ENCODE measurements around the gene SACM1L. TPM values are rescaled to one million over a fixed set of nuclear protein-coding genes. Genes with fewer than 3 reads are reported as not detected.

SACM1L gene
- total RNA-seq, 1 donor = 28.6 TPM

- no peak overlapping the region for H3K27ac ChIP-seq (ENCODE audit: low read depth, low read length)
- H3K4me2 ChIP-seq (ENCODE audit: insufficient read depth, low read length) = no peak overlapping the region
- no peak for TF ChIP-seq CTCF (IDR thresholded peaks at IDR 0.05; ENCODE audit: extremely low read depth, low read depth, low read length)
- DNase-seq (ENCODE audit: insufficient read length, low spot score, missing footprints) = no peak
- H3K4me1 ChIP-seq (ENCODE audit: insufficient read depth, low read length) = no peaks in the 10 kb centered on the region
- no peaks in the 10 kb centered on the region for H3K79me2 ChIP-seq (ENCODE audit: insufficient read depth, low read length)
- no peaks in the 10 kb centered on the region for H3K9me3 ChIP-seq (ENCODE audit: low read depth, low read length)
- no peaks in the 10 kb centered on the region for H3K36me3 ChIP-seq (ENCODE audit: insufficient read depth, low read length)
- peaks cover 23% of the 10 kb centered on the region for H3K27me3 ChIP-seq (ENCODE audit: insufficient read depth, low read length)
- H4K20me1 ChIP-seq (ENCODE audit: insufficient read depth, low read length) = no peaks in the 10 kb centered on the region
- no peak overlapping the region for H3K4me3 ChIP-seq (ENCODE audit: insufficient read depth, low read length)
- H2AFZ ChIP-seq (ENCODE audit: low read length) = no peak overlapping the region
Observed at GRCh38 chr3:45762647-45763302, 73.6 kb downstream of the SACM1L start.

GRCh38 chr3:45763303-45763675 lies 74.1 kb downstream of the SACM1L start:
- H3K4me3 ChIP-seq (ENCODE audit: insufficient read depth, low read length) = no peak overlapping the region
- TF ChIP-seq CTCF (IDR thresholded peaks at IDR 0.05; ENCODE audit: extremely low read depth, low read depth, low read length) = no peak
- H3K79me2 ChIP-seq (ENCODE audit: insufficient read depth, low read length) = no peaks in the 10 kb centered on the region
- no peak overlapping the region for H3K27ac ChIP-seq (ENCODE audit: low read depth, low read length)
- no peak for DNase-seq (ENCODE audit: insufficient read length, low spot score, missing footprints)
- H3K4me1 ChIP-seq (ENCODE audit: insufficient read depth, low read length) = no peaks in the 10 kb centered on the region
- H3K27me3 ChIP-seq (ENCODE audit: insufficient read depth, low read length) = peaks cover 24% of the 10 kb centered on the region
- no peaks in the 10 kb centered on the region for H4K20me1 ChIP-seq (ENCODE audit: insufficient read depth, low read length)
- no peaks in the 10 kb centered on the region for H3K9me3 ChIP-seq (ENCODE audit: low read depth, low read length)
- no peak overlapping the region for H3K4me2 ChIP-seq (ENCODE audit: insufficient read depth, low read length)
- H2AFZ ChIP-seq (ENCODE audit: low read length) = no peak overlapping the region
- no peaks in the 10 kb centered on the region for H3K36me3 ChIP-seq (ENCODE audit: insufficient read depth, low read length)

GRCh38 chr3:45765266-45765851 lies 76.2 kb downstream of the SACM1L start:
- no peaks in the 10 kb centered on the region for H3K79me2 ChIP-seq (ENCODE audit: insufficient read depth, low read length)
- no peaks in the 10 kb centered on the region for H3K36me3 ChIP-seq (ENCODE audit: insufficient read depth, low read length)
- H3K27me3 ChIP-seq (ENCODE audit: insufficient read depth, low read length) = peaks cover 30% of the 10 kb centered on the region
- no peak overlapping the region for H2AFZ ChIP-seq (ENCODE audit: low read length)
- no peaks in the 10 kb centered on the region for H4K20me1 ChIP-seq (ENCODE audit: insufficient read depth, low read length)
- H3K9me3 ChIP-seq (ENCODE audit: low read depth, low read length) = no peaks in the 10 kb centered on the region
- TF ChIP-seq CTCF (IDR thresholded peaks at IDR 0.05; ENCODE audit: extremely low read depth, low read depth, low read length) = no peak
- H3K4me2 ChIP-seq (ENCODE audit: insufficient read depth, low read length) = no peak overlapping the region
- peak; percentile 50 for DNase-seq (ENCODE audit: insufficient read length, low spot score, missing footprints)
- H3K27ac ChIP-seq (ENCODE audit: low read depth, low read length) = no peak overlapping the region
- no peaks in the 10 kb centered on the region for H3K4me1 ChIP-seq (ENCODE audit: insufficient read depth, low read length)
- no peak overlapping the region for H3K4me3 ChIP-seq (ENCODE audit: insufficient read depth, low read length)

GRCh38 chr3:45765958-45766357 lies 76.8 kb downstream of the SACM1L start:
- no peaks in the 10 kb centered on the region for H3K4me1 ChIP-seq (ENCODE audit: insufficient read depth, low read length)
- peaks cover 31% of the 10 kb centered on the region for H3K27me3 ChIP-seq (ENCODE audit: insufficient read depth, low read length)
- no peaks in the 10 kb centered on the region for H3K36me3 ChIP-seq (ENCODE audit: insufficient read depth, low read length)
- H3K27ac ChIP-seq (ENCODE audit: low read depth, low read length) = no peak overlapping the region
- H3K4me3 ChIP-seq (ENCODE audit: insufficient read depth, low read length) = no peak overlapping the region
- TF ChIP-seq CTCF (IDR thresholded peaks at IDR 0.05; ENCODE audit: extremely low read depth, low read depth, low read length) = no peak
- no peaks in the 10 kb centered on the region for H3K9me3 ChIP-seq (ENCODE audit: low read depth, low read length)
- H3K79me2 ChIP-seq (ENCODE audit: insufficient read depth, low read length) = no peaks in the 10 kb centered on the region
- H2AFZ ChIP-seq (ENCODE audit: low read length) = no peak overlapping the region
- no peaks in the 10 kb centered on the region for H4K20me1 ChIP-seq (ENCODE audit: insufficient read depth, low read length)
- H3K4me2 ChIP-seq (ENCODE audit: insufficient read depth, low read length) = no peak overlapping the region
- no peak for DNase-seq (ENCODE audit: insufficient read length, low spot score, missing footprints)

Data from osteoblast (primary cell).